NCI-H226 (cell line): ENCODE data around the gene CRIM1.
"Not testable (repeated sequence)": the region's sequence is repeated elsewhere in the genome, so short reads cannot be mapped to it uniquely, and the experiment has no call there.

Experiments used
- DNase-seq: peaks from one replicate; pipeline ENCODE4 v3.0.0-alpha.2; 2015

CRIM1 gene, protein sequence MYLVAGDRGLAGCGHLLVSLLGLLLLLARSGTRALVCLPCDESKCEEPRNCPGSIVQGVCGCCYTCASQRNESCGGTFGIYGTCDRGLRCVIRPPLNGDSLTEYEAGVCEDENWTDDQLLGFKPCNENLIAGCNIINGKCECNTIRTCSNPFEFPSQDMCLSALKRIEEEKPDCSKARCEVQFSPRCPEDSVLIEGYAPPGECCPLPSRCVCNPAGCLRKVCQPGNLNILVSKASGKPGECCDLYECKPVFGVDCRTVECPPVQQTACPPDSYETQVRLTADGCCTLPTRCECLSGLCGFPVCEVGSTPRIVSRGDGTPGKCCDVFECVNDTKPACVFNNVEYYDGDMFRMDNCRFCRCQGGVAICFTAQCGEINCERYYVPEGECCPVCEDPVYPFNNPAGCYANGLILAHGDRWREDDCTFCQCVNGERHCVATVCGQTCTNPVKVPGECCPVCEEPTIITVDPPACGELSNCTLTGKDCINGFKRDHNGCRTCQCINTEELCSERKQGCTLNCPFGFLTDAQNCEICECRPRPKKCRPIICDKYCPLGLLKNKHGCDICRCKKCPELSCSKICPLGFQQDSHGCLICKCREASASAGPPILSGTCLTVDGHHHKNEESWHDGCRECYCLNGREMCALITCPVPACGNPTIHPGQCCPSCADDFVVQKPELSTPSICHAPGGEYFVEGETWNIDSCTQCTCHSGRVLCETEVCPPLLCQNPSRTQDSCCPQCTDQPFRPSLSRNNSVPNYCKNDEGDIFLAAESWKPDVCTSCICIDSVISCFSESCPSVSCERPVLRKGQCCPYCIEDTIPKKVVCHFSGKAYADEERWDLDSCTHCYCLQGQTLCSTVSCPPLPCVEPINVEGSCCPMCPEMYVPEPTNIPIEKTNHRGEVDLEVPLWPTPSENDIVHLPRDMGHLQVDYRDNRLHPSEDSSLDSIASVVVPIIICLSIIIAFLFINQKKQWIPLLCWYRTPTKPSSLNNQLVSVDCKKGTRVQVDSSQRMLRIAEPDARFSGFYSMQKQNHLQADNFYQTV

DNA sequence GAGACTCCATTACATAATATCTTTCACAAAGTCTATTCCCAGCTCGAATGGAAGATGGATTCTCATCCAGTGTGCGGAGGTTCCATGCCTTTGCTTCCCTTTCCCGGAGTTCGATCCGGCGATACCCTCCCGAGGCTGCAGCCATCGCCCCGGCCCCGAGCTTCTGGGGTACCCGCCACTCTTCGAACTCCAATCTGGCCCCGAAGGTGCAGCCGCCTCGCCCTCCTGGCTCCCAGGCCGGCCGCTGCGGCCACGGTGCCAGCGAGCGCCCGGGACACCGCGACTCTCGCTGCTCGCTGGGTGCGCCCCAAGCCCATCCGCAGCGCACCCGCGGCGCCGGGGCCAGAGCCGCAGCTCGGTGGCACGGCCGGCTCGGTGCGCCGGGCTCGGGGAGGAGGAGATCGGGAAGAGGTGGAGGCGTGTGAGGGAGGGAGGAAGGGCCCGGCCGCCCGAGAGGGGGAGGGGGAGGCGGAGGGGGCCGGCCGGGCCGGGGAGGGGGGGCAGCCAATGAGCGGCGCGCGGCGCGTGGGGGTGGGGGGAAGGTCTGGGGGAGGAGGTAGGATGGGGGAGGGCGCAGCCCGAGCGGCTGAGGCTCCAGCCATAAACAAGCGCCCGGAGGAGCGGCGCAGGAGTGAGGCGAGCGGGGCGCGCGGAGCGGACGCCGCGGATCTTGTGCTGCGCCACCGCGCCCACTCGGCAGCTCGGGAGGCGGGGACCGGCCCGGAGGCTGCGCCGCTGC is at the start of gene CRIM1:
TSS of gene CRIM1 (plus strand) at position 628 of the 739 bp plus-strand sequence. CDS start 515 bp downstream, outside the sequence.
- DNase-seq = peak; percentile 97

DNA sequence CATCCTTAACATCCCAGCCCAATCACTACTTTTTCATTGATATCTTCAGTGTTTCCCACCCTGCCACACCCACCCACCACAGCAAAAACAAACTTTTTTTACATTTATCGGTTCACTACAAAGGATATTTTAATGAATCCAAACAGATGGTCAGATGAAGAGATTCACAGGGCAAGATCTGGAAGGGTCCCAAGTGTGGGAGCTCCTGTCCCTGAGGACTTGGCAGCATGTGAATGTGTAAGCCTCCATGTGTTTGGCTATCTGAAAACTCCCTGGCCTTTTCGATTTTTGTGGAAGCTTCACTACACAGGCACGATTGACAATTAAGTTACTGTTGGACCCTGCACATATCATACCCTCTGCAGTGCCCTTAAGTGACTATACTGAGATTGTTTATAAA is 48.1 kb upstream of the CRIM1 start:
- DNase-seq = no peak

DNA sequence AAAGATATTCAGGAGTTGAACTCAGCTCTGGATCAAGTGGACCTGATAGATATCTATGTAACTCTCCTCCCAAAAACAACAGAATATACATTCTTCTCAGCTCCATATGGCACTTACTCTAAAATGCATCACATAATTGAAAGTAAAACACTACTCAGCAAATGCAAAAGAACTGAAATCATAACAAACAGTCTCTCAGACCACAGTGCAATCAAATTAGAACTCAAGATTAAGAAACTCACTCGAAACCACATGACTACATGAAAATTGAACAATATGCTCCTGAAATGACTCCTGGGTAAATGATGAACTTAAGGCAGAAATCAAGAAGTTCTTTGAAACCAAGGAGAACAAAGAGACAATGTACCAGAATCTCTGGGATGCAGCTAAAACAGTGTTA is 45.1 kb upstream of the CRIM1 start:
- not testable (repeated sequence) for DNase-seq

DNA sequence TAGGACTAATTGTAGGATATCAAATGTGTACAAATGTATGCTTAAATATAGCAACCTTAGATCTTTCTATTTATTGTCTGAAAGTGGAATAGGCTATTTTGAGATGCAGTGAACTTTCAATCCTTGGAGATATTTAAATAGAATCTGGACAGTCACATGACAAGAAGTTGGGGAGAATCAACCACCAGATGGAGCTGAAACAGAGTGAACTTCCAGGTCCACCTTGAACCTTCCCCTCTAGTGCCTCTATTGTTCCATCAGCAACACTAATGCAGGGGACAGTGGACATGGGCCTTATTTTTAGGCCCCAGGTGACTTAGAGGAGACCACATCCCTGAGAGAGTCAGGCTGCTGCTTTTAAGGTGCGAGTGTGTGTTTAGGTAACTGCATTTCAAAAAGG is 37.0 kb upstream of the CRIM1 start:
- DNase-seq = no peak

DNA sequence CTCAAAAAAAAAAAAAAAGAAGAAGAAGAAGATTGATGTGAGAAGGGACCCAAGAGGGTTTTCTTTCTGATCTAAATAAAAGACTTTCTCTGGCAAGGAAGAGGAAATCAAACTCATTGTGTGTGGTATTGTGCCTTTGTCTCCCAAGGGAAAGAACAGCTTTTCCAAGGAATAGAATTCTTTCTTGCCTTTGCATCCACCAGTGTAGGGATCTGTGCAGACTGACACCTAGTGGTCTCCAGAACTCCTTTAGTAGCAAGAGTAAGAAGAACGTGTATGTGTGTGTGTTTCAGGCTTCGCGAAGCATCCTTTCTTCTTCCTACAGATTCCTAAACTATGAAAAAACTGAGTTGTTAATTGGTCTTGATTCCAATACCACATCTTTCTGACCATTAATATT is 33.5 kb upstream of the CRIM1 start:
- peak; percentile 29 for DNase-seq

DNA sequence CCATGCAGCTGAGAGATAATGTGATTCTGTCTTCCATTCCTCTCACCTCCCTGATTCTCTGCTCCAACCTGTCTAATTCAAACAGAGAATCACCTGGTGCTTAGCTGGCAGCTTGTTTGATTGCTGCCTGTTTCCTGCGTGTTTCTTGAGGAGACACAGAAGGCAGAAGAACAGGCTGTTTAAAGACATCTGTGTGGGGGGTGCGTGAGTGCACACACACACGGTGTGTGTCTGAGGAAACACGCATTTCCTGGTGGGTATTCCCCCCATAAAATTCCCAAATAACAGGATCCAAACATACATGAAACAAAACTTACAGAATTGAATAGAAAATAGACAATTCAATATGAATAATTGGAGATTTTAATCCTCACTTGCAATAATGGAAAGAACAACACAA is 29.3 kb upstream of the CRIM1 start:
- no peak for DNase-seq

DNA sequence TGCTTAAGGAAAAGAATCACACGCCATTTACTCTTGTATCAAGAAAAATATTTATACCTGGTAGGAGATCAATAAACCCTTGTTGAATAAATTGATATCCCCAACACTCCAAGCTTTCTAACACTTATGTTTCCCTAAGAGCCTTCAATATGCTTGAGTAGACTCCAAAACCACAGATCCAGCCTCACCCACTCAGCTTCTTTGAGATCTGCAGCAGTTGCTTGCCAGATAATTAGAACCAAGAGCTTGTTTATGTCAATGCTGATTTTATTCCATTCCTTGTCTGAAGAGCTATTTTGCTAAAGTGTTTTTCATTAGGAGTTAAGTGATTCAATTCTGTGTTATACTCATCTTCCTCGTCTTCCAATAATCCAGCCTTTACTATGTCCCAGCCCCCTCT is 26.3 kb upstream of the CRIM1 start:
- no peak for DNase-seq

DNA sequence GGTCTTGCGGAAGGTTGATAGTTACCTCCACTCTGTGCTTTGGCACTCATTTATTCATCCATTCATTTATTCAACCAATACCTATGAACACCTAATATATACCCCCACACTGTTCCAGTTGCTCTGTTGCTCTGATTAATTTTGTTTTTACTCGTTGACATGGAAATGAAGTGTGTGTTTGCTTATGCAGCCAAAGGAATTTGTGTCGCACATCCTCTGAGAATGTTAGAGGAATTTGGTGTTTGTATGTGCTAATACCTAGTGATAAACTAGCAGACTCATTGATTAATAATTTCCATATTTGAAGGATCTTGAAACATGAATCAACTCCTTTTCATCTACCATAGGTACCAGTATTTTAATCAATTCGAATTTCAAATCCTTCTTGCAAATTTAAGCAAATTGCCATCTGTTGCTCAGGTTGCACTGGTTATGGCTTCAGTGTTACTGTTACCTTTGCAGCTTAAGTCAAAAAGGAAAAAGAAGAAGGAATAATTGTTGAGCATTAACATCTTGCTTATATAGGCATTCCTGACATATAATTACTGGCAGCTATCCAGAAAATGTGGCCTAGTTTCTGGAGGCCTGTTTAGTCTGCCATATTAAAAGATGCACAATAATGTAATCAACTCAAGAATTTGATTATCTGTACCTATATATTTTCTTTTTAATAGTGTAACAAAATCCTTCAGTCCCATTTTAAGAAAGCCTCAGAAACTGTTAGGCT is 25.7 kb upstream of the CRIM1 start:
- peak; percentile 74 for DNase-seq

DNA sequence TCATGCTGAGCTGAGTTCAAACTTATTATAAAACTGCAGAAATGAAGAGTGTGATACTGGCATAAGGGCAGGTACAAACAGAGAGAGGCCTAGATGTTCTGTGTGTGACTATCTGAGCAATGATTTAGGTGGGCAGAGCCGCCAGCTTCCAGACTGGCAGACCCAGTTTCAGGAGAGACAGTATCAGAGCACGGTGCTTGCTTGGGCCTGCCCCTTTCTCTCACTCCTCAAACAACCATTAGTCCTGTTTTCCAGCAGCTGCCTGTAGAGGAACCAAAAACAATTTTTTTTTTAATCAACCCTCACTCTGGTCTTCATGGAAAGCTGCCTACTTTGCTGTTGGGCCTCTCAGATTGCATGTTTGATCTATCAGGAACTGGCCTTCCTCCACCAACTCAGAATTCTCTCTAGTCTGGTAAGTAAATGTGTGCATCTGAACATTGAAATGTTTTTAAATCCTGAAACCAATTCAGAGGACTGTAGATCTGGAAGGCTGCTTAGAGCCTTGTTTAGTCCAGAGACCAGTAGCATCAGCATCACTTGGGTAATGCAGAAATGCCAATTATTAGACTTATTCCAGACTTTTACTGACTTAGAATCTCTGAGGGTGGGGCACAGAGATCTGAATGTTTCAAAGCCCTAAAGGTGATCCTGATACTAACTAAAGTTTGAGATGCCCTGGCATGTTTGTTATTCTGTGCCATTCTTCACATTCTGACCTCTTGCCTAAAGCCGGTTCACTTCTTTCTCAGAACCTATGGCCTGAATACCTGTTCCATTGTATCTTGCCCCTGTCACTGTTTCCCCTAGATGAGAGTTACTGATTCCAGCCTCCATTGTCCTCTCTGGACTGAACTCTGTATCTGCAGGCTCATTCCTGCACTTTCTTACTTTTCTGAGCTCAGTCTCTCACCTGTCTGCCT is 24.8 kb upstream of the CRIM1 start:
- no peak for DNase-seq

DNA sequence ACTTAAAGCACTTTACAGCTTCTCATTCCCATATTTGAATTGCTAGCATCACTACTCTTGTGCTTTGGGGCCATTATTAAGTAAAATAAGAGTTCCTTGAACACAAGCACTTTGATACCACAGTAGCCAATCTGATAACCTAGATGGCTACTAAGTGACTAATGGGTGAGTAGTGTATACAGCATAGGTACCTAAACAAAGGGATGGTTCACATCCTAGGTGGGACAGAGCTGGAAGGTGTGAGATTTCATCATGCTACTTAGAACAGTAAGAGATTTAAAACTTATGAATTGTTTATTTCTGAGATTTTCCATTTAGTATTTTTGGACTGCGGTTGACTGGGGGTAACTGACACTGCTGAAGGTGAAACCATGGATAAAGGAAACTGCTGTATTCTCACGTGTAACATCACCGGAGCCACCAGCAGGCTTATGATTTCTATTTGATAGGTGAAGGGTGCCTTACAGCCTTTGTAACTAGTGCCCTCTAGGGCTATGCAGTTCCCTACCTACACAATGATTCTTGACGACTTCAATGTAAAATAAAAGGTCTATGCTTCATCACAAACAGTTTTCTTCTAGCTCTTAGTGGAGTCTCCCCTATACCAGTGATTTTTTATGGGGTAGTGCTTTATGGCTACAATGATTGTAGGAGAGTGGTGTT is 22.1 kb upstream of the CRIM1 start:
- no peak for DNase-seq

DNA sequence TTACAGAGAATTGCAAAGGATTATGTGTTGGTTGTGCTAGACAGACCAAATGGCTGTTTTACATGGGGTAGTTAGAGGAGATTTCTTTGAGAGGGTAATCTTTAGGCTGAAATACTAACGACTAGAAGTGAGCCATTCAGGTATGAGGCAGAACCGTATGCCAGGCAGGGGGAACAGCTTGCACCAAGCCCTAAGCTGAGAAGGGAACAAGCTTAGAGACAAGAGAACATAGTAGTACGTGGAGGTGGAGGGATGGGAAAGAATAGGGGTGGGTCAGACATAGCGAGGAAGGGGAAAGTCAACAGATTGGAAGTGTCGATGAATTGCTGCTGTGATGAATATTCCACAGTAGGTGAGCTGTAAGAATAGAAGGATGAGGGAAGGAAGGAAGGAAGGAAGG is 20.0 kb upstream of the CRIM1 start:
- no peak for DNase-seq

DNA sequence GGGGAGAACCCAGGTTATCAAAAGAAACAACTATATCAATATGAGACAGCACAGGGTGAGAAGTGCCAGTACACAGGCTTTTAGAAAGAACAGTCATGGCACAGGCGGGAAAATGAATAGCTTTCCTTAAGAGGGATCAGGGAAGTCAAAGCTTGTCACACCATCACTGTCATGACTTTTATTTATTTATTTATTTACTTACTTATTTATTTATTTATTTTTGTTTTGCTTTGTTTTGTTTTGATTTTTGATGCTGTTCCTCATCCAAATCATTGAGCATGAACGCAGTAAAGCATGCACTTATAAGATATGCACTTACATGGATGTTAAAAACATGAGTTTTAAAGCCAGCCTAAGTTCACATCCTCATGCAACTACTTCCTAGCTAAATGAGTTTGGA is 19.3 kb upstream of the CRIM1 start:
- DNase-seq = no peak

DNA sequence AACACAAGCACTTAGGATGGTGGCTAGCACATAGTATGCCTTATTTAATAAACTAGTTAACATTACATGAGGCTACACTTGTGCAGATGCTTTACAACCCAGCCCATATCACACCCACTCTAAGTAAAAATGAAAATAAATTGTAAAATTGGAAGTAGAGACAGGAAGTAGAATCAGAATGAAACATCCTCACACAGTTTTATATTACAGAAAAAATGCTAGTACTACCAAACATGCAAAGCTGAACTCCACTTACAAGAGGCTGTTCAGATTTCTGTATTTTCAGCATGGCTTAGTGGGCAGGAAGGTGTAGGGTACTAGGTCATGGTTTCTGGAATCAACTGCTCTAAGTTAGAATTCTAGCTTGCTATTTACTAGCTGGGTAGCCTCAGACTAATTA is 18.2 kb upstream of the CRIM1 start:
- DNase-seq = no peak

DNA sequence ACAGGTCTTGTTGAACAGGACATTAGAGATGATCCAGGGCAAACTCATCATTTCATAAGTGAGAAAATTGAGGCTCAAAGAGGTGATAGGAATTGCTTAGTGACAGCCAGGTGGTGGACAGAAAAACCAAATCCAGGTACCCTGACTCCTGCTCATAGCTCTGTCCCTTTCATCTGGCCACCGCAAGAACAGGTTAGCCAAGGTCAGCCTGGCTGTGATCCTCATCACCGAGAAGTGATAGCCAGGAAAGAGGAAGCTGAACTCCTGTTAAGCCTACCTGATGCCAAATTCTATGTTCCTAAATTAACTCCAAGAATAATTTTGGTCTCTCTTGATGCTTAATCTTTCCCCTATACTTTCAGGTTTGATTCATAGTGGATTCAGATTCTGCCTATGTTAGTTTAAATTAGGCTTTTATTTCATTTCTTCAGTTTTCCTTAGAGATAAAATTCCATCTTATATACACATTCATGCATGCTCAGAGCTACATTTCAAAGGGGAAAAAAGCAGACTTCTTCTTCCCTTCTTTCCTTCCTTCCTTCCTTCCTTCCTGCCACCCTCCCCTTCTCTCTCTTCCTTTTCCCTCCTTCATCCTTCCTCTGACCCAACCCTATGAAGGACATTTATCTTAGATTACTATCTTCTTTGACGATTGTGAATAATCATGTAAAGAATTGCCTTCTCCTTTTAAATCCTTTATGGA is 17.3 kb upstream of the CRIM1 start:
- no peak for DNase-seq

DNA sequence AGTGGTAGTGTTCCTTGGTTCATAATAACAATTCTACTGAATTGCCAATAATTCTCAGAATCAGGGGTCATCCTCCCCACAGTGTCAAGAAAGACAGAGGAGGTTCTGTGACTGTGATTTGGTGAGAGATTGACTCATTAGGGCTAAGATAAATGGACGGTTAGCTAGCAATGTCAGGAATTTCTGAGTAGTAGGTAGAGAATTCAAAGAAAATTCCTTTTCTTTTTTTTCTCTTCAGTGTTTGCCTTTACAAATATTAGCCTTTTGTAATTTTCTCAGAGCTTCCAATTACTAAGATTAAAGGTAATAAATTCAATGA is 16.8 kb upstream of the CRIM1 start:
- DNase-seq = peak; percentile 69

DNA sequence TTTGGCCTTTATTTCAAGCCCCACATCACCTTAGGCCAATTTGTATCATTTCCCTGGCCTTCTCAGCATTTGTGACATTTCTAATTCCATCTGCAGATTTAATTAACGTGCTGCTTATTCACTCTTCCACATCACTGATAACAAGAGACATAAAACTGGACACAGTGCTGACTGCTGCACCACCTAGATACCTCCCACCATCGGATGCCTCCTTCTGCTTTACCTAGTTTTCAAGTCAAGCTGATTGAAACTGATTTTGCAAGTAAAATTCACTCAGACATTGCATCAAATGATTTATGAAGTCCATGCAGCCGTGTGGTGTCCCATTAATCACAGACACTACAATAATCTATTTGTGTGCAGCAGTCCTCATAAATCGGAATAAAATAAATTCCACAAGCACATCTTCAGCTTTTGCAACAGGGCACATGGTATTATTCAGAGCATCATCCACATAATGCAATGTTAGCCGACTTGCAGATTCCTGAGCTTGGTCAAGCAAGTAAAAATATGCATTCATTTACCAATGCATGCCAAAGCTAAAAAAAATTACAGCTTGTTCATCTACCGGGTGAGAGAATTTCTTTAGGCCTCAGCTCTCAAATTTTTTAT is 15.9 kb upstream of the CRIM1 start:
- DNase-seq = peak; percentile 56

DNA sequence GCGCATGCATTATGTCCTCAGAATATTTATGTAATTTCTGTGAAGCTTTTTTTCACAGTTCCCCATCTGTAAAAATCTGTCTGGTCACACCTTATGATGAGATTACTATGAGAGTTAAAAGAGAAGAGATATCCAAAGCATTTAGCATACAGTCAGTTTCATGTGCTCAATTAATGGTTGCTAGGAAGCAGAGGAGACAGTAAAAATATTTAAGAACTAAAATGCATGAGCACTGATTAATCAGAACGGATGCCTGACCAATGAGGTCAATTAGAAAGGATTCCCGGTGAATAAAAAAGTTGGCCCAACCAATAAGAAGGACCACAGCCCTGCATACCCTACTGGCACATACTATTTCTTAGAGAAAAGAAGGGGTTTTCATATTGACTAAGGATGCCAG is 12.0 kb upstream of the CRIM1 start:
- DNase-seq = no peak

DNA sequence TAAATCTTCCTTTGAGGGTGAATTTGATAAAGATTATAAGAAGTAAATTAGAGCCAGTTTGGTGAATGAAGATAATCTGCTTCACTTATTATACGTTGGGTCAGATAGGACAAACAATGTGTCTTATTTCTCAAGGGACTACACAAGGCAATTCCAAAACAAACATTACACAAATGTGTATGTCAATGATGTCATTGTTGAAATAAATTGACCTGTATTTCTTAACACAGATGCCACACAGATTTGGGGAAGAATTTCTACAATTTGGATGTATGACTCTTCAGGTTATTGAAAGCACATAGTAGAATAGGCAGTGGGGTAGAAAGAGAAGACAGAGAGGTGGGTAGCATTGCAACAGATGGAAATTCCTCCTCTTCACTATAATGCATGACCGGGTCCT is 6.9 kb upstream of the CRIM1 start:
- DNase-seq = no peak

DNA sequence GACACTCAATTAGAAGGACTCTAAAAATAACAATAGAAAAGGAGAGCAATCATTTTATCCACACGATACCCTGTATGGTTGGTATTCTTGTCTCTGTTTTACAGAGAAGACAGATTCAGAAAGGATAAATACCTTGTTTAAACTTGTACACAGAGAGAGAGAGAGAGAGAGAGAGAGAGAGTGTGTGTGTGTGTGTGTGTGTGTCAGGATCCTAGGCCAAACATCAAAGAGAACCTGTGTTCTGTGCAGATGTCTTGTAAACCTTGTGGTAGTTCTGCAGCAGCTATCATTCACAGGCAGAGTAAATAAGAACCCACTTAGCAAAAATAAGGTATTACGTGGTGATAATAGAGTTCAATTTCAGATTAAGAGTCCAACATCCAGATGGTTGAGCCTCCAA is 4.3 kb upstream of the CRIM1 start:
- DNase-seq = no peak
